Endodermal cell (in vitro differentiated cells): ENCODE data around the gene CALML3. TPM values are rescaled to one million over a fixed set of nuclear protein-coding genes. Genes with fewer than 3 reads are reported as not detected.

Source experiments
- DNase-seq: peaks from one replicate; pipeline ENCODE4 v3.0.0-alpha.2; 2017
- H3K27ac ChIP-seq: 2 replicates; pipeline ENCODE4 v1.5.1; 2013; ENCODE audit warnings: mild to moderate bottlenecking, low read depth, low read length, moderate library complexity
- H3K27me3 ChIP-seq: 2 replicates; pipeline ENCODE4 v1.6.1; 2013; ENCODE audit warnings: mild to moderate bottlenecking, low read length, moderate library complexity; ENCODE audit not compliant: insufficient read depth, control insufficient read depth, poor library complexity, severe bottlenecking
- H3K36me3 ChIP-seq: 2 replicates; pipeline ENCODE4 v1.7.0; 2013; ENCODE audit warnings: mild to moderate bottlenecking, low read length, moderate library complexity; ENCODE audit not compliant: control insufficient read depth, insufficient read depth
- H3K4me1 ChIP-seq: one replicate; pipeline ENCODE4 v1.7.0; 2013; ENCODE audit warnings: low read length; ENCODE audit not compliant: control insufficient read depth, insufficient read depth
- H3K4me3 ChIP-seq: 2 replicates; pipeline ENCODE4 v1.5.1; 2013; ENCODE audit warnings: mild to moderate bottlenecking, low read length, moderate library complexity
- H3K9ac ChIP-seq: 2 replicates; pipeline ENCODE4 v1.6.1; 2013; ENCODE audit warnings: mild to moderate bottlenecking, low read length, moderate library complexity; ENCODE audit not compliant: poor library complexity, severe bottlenecking; ENCODE audit errors: extremely low read depth
- H3K9me3 ChIP-seq: 2 replicates; pipeline ENCODE4 v1.6.1; 2013; ENCODE audit warnings: mild to moderate bottlenecking, low read length, moderate library complexity; ENCODE audit not compliant: control insufficient read depth
- H3K27ac Mint-ChIP-seq: 2 replicates; pipeline ENCODE4 v1.8.0; 2020; ENCODE audit warnings: mixed read lengths
- H3K27me3 Mint-ChIP-seq: 2 replicates; pipeline ENCODE4 v1.8.0; 2021; ENCODE audit warnings: mild to moderate bottlenecking, mixed read lengths; ENCODE audit not compliant: insufficient read depth
- H3K36me3 Mint-ChIP-seq: 2 replicates; pipeline ENCODE4 v1.8.0; 2020; ENCODE audit warnings: low read depth, mixed read lengths
- H3K4me1 Mint-ChIP-seq: 2 replicates; pipeline ENCODE4 v1.8.0; 2020; ENCODE audit warnings: mixed read lengths
- H3K4me3 Mint-ChIP-seq: 2 replicates; pipeline ENCODE4 v1.8.0; 2020; ENCODE audit warnings: mild to moderate bottlenecking, moderate library complexity, mixed read lengths
- H3K9me3 Mint-ChIP-seq: 2 replicates; pipeline ENCODE4 v1.8.0; 2020; ENCODE audit warnings: mild to moderate bottlenecking, mixed read lengths
- CTCF ChIP-seq: fragments of 200-600 bp; sonication (generic); conservative IDR thresholded peaks from 2 replicates; pipeline ENCODE4 v1.5.0; 2021; ENCODE audit warnings: antibody characterized with exemption, mild to moderate bottlenecking
- WGBS, 2 experiments: methylation state at CpG; one replicate each; pipeline versions ENCODE4 v1.1.5 to v1.1.7; 2013; ENCODE audit warnings: missing lambda C conversion rate in 2 of 2, mixed read lengths in 1 of 2; ENCODE audit not compliant: insufficient coverage in 1 of 2, insufficient read length in 1 of 2; 5-methylcytosine and 5-hydroxymethylcytosine counted together
- total RNA-seq, 2 donors: library from RNA; stranded (reverse); fragmentation: NEBNext Ultra II Directional in 1 of 2; extraction: Animal tissue kit (Norgen Biotek cat#: 25700) in 1 of 2; gene quantifications; 2 replicates in 1 of 2; 3 replicates in 1 of 2; pipeline ENCODE4 v1.2.1, GENCODE V29; 2021

The CALML3 gene
- total RNA-seq, 2 donors from 2014 or later: not detected

DNA sequence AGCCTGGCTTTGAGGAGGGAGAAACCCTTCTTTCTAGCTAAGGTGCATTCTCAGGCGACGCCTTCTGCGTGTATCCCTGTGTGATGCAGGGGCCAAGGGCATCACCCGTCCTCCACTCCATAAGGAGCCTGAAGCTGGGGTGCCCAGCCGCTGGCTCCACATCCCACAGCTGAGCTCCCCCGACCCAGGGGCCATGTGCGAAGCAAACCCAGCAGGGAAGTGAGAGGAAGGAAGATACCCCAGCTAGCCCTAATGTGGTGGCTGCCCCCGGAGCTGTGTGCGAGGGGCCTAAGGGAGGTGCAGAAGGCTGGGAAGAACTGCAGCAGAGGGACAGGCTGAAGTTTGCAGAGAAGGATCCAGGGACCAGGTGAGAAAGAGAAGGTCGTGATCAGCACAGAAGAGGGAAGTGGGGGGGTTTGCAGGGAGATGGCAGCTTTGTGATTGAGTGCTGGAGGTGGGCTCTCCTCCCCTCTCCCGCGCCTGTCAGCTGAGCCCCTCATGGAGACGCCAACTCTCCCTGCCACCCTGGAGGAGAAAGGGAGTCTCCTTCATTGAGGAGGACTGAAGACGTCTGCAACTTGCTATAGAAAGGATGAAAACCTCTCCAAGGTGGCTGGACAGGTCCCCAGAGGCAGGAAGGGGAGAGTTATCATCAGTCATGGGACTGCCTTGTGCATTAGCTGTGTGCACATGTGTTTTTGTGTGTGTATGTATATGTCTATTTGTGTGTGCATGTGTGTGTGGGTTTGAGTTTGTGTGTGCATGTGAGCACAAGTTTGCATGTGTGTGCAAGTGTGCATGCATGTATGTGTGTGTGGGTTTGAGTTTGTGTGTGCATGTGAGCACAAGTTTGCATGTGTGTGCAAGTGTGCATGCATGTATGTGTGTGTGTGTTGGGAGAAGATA lies 21.9 kb upstream of the CALML3 start:
- WGBS, 2 experiments: 90 to 100% methylated on average over 3 to 14 of the region's 14 CpGs
- Mint-ChIP-seq H3K27me3 (peaks cover 7% of the 10 kb centered on the region), H3K36me3 (no peaks in the 10 kb centered on the region), H3K9me3 (no peaks in the 10 kb centered on the region), H3K27ac (no peak overlapping the region), H3K4me3 (no peak overlapping the region), H3K4me1 (peaks cover 3% of the 10 kb centered on the region)
- H3K27me3 ChIP-seq: no peaks in the 10 kb centered on the region
- TF ChIP-seq CTCF: no peak
- H3K36me3 ChIP-seq: no peaks in the 10 kb centered on the region
- DNase-seq: no peak
- no peaks in the 10 kb centered on the region for H3K9me3 ChIP-seq
- no peak overlapping the region for H3K27ac ChIP-seq
- H3K4me3 ChIP-seq: no peak overlapping the region
- H3K4me1 ChIP-seq: no peaks in the 10 kb centered on the region
- no peak overlapping the region for H3K9ac ChIP-seq

GRCh38 chr10:5503477-5503835 lies 21.3 kb upstream of the CALML3 start:
- H3K27me3 ChIP-seq: no peaks in the 10 kb centered on the region
- no peaks in the 10 kb centered on the region for H3K9me3 Mint-ChIP-seq
- TF ChIP-seq CTCF: no peak
- H3K4me3 Mint-ChIP-seq: no peak overlapping the region
- 90% methylated on average over 3 of the region's 3 CpGs; no CpG with 5 or more reads in 1 of the 2 experiments for WGBS, 2 experiments
- no peak overlapping the region for H3K9ac ChIP-seq
- no peak overlapping the region for H3K27ac Mint-ChIP-seq
- H3K9me3 ChIP-seq: no peaks in the 10 kb centered on the region
- no peak overlapping the region for H3K4me3 ChIP-seq
- H3K36me3 ChIP-seq: no peaks in the 10 kb centered on the region
- H3K4me1 Mint-ChIP-seq: peaks cover 3% of the 10 kb centered on the region
- peaks cover 7% of the 10 kb centered on the region for H3K27me3 Mint-ChIP-seq
- no peak for DNase-seq
- no peaks in the 10 kb centered on the region for H3K4me1 ChIP-seq
- no peaks in the 10 kb centered on the region for H3K36me3 Mint-ChIP-seq
- H3K27ac ChIP-seq: no peak overlapping the region

DNA sequence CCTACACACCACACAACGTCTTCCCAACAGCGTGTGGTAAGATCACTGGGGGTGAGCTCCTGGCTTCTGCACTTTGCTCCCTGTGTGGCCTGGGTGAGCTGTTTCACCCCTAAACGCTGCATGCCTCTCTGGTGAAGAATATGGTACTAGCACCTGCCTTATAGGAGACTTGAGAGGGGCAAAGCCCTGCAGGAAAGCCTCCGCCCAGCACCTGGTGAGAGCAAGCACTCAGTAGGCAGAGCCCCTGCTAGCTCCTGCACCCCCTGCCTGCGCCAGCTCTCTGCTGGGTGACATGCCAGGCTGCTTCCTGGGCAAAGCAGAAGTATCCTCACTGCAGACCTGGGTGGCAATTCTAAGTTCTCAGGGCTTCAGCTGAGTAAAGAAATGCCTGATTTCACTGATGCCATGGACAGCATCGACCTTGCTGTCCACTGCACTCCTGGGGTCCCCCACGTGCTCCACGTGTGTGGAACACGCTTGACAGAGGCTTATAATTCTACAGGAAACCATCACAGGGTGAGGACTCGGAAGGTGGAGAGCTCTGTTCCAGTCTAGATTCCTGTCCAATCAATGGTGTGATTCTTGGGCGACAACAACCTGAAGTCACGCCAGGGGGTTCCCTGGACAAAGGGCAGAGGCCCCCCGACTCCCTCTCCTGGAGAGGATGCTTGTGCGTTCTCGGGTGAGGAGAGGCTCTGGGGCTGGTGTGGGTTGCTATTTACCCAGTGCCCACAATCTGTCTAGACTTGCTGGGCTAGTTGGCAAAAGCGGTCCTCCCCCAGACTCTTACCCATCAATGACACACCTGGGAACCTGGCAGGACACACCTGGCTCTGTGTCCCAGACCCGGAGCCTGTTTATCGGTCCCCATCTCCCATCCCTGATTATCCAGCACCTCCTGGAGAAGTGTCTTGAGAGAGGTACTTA lies 20.4 kb upstream of the CALML3 start:
- TF ChIP-seq CTCF: no peak
- WGBS, 2 experiments: 89 to 96% methylated on average over 11 to 18 of the region's 18 CpGs
- H3K4me1 ChIP-seq: no peaks in the 10 kb centered on the region
- DNase-seq: no peak
- no peaks in the 10 kb centered on the region for H3K36me3 ChIP-seq
- no peak overlapping the region for H3K4me3 ChIP-seq
- H3K27me3 Mint-ChIP-seq: peaks cover 10% of the 10 kb centered on the region
- H3K27ac Mint-ChIP-seq: no peak overlapping the region
- H3K9ac ChIP-seq: no peak overlapping the region
- no peaks in the 10 kb centered on the region for H3K9me3 ChIP-seq
- no peak overlapping the region for H3K27ac ChIP-seq
- H3K36me3 Mint-ChIP-seq: no peaks in the 10 kb centered on the region
- peaks cover 3% of the 10 kb centered on the region for H3K4me1 Mint-ChIP-seq
- H3K27me3 ChIP-seq: no peaks in the 10 kb centered on the region
- no peaks in the 10 kb centered on the region for H3K9me3 Mint-ChIP-seq
- no peak overlapping the region for H3K4me3 Mint-ChIP-seq
